Eye (tissue), 1 donor: ENCODE results near the gene C16orf89.
"Not testable (repeated sequence)": the region's sequence is repeated elsewhere in the genome, so short reads cannot be mapped to it uniquely, and the experiment has no call there.

Experiments used
- DNase-seq: peaks from one replicate; pipeline ENCODE4 v3.0.0-alpha.2; 2015

C16orf89 gene

DNA sequence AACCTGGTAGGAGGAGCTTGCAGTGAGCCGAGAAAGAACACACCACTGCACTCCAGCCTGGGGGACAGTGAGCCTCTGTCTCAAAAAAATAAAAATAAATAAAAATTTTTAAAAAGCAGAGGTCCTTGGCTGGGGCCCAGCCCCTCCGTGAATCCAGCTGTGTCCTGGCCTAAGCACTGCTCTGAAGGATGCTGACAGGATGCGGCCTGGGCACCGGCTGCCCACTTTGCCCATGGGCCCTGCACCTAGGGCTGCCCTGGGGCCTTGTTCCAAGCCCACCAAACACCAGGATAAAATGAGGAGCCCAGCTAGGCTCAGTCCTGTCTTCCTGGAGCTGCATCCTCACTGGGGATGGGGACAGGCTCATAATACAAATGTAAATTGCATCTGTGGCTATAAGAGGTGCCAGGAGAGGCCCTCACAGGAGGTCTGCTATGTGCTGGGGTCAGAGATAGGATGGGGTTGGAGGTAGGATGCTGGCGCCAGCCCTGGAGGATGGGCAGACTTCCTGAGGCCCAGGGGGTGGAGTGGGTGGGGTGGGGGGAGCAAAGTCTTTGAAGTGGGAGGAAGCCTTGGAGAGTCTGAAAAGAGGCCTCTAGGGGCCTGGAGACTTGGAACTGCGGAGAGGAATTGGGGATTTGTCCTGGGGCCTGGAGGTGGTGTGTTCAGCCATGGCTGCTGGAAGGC is 6.2 kb downstream of the C16orf89 start:
- DNase-seq, result no peak

DNA sequence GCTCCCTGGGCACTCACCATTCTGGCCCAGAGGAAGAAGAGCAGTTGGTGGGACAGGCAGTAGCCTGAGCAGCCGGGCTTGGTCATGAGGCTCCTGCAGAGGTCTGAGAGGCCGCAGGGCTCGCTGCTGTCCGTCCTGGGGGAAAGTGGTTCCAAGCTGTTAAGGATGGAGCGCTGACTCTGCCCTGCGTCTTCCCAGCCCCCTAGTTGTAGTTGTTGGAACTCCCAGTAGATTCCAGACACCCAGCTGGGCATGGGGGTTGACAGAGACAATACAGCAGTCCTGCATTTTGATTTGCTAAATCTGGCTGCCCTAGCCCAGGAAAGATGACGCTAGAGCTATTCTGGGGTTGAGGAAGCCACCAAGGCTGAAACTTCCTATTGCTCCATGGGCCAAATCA is 7.3 kb downstream of the C16orf89 start:
- DNase-seq, result no peak

DNA sequence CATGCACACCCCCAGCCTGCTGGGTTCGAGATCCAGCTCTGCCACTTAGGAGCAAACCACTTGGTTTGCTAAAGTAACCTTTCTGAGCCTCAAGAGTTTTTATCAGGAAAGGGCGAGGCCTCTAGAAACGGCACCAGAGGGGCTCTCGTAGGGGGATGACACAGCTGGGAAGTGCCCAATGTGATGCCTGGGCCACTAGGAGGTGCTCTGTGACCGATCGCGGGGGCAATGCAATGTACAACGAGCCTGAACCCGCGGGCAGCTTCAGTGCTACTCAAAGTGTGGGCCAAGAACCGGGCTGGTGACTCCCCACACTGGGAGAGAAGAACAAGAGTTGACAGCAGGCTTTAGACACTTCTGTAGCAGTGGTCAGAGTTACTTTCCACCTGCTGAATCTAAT is 9.4 kb downstream of the C16orf89 start:
- DNase-seq, result peak; percentile 12

DNA sequence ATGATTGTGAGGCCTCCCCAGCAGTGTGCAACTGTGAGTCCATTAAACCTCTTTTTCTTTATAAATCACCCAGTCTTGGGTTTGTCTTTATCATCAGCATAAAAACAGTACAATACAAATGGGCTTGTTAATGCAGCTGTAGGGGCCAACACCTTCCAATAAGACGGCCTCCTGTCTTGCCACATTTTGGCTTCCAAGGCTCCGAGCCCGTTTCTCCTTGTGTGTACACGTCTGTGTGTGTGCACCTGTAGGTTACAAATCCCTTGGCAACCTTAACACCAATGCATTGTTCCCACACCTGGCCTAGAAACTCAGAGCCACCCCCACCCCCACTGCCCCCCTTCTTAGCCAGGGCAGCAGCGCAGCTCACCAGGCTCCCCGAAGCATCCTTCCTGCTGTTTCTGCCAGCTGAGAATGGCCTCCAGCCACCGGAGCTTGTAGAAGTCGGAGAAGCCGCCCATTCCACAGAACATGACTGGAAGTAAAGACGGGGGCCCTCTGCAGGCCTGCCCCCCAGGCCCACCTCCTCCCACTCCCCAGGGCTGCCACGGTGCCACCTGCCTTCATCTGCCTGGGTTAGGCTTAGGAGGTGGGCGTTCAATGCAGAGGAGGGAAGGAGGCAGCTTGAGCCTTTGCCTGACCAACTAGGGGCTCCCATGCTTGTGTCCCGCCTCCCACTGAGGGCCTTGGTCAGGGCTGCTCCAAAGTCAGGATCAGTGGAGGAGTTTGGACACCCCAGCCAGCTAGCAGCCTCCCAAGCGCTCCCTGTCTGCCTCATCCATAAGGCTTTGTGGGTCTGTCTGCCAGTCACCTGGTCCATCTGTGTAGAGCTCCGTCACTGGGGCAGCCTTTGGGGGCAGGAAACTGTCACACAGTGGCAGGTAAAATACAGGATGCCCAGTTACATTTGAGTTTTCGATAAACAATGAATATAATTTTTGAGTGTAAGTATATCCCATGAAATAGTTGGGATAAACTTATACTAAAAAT is 10.6 kb downstream of the C16orf89 start:
- DNase-seq, result no peak

DNA sequence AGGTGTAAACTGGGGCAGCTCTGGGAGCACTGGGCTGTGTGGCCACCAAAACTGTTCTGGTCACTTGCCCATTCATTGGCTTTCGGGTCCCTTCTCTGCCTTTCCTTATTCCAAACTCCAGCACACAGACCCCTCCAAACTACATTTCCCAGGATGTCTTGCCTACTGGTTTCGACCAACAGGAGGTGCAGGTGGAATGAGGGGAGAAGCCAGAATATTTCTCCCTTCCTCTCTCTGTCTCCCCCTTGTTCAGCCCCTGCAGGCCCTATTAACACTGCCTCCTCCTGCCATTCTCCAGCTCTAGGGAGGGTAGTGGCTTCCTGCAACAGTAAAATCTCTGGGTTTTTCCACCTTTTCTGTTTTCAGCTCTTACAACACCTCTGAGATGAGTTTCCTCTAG is 18.8 kb downstream of the C16orf89 start:
- no peak for DNase-seq

DNA sequence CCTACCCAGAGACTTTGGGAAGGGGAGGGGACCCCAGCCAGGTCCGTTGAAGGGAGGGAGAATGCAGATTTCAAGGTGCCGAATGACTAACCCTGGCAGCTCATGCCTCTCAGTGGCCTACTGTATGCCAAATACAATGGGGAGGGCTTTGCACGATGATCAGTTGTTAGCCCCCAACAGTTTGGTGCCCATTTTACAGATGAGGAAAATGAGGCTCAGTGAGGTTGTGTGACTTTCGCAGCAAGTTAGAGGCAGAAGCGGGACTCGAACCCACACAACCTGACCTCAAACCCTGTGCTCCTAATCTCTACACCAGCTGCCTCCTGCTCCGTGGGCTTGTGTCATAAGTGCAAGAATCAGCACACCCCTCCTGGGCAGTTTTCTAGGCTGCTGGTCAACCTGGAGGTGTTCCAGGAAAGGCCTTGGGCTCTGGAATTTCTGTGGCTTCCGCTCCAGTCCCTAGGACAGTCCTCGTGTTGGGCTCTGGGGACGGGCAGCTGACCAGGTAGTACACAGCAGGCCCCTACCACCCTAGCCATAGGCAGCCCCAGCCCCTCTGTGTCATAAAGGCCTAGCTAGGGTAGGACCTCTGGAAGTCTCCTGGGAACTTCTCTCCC is 20.1 kb downstream of the C16orf89 start:
- DNase-seq, result no peak

DNA sequence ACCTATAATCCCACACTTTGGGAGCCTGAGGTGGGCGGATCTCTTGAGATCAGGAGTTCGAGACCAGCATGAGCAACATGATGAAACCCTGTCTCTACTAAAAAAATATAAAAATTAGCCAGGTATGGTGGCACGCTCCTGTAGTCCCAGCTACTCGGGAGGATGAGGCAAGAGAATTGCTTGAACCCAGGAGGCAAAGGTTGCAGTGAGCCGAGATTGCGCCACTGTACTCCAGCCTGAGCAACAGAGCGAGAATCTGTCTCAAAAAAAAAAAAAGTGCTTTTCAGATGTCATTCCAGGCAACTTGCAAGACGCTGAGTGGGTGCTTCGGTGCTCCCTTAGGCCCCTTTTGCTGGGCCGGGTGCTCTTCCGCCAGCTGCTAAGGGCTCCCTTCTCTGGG is 21.2 kb downstream of the C16orf89 start:
- not testable (repeated sequence) for DNase-seq

DNA sequence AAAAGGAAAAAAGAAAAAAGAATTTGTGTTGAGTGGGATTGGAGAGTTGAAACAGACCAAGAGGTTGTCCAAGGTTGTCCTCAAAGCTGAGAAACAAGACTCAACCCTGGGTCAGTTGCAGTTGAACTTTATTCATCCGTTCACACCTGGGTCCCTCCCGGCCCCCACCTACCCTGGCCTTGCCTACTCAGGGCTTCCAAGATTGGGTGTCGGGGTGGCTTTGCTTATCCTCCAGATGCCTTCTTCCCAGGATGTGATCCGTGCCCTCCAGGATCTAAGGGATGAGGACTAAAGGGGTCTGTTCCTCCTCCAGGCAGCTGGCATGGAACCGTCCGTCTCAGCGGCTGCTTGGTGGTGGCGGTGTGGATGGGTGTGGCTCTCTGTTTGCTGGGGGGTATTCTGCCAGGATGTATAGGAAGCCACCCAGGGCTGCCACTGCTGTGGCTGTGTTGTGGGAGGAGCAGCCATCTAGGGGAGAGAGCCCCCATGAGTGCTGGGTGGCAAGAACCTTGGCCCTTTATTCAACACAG is 21.7 kb downstream of the C16orf89 start:
- DNase-seq, result no peak

DNA sequence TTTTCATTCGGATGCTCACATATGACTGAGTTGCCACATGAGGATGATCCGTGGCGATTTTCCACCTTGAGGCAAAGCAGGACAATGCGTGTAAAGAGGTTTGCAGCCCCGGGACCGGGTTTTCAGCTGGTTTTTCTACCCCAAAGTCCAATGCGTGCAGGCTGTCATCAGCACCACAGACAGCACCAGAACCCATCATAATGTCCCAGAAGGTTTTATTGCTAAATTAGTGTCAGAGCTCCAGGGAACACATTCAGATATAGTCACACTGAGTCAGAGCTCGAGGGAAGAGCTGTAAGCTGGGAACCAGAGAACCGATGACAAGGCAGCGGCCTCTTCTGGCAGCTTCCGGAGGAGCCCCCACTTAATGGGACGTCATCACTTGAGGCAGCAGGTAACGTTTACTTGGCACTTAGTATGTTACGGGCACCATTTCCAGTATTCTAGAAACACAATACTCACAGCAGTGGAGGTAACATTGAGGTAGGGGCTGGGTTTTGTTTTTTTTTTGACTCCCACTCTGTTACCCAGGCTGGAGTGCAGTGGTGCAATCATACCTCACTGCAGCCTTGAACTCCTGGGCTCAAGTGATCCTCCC is 23.1 kb downstream of the C16orf89 start:
- DNase-seq, result no peak

DNA sequence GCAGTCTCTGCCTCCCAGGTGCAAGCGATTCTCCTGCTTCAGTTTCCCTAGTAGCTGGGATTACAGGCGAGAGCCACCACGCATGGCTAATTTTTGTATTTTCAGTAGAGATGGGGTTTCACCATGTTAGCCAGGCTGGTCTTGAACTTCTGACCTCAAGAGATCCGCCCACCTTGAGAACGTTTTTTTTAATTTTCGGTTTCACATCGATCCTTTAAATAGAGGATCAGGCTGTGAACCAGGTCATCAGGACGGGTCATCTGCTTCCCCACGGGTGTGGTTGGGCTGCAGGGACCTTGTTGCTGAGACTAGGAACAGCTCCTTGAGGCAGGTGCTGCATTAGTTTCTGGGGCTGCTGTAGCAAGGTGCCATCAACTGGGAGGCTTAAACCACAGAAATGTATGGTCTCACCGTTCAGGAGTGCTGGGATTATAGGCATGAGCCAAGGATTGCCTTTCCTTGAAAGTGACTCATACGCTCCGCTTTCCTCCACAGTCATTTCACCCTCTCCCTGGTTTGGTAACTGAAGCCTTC is 24.1 kb downstream of the C16orf89 start:
- no peak for DNase-seq

DNA sequence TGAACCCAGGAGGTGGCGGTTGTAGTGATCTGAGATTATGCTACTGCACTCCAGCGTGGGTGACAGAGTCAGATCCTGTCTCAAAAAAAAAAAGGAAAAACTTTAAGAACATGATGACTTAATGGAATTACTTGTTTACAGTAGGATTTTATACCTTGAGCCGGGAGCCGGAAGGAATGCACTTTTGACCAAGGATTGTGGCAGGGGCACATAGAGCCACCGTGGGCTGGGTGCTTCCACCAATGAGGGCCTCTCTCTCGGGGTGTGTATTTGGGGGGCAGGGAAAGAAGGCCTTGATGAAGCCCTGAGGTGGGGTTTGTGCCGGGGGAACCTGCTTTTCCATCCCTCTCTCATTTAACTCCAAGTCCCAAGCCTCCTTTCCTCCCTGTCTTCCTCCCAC is 25.3 kb downstream of the C16orf89 start:
- no peak for DNase-seq

DNA sequence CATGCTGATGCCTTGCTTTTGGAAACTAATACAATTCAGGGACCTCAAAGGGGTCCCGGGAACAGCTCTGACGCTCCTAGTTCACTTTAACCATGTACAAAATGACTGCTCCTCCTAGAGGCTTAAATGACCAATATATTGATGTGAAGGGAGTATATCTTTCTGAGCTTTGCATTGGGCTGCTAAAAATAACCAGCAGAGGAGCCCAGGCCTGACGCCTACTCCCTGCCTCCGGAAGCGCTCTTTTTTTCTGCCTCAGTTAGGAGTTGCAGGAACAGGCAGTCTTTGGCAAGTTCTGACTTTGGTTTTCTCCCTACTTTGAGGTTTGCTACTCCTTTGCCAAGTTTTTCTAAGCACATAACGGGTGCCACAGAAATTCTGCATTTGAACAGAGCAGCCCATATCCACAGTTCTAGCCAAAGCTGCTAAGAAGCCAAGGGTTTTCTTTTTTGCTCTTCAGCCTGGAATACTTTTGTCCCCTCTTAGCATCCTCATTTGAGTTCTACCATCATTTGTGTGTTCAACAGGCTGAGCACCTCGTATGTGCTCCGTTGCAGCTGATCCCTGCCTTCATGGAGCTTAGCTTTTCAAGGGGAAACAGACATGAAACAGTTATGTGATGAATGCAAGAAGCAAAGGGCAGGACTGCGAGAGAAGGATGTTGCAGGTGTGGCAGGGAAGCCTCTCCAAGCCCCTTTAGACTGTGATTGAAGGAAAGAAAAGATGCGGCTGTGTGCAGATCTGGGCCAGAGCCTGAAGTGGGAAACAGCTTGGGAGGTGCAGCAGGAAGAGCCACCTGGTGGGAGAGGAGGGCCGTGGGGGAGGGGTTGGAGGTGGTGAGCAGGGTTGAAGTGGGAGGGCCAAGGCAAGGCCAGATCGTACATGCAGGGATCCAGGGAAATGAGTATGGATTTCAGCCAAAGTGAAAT is 29.3 kb downstream of the C16orf89 start:
- DNase-seq, result no peak

DNA sequence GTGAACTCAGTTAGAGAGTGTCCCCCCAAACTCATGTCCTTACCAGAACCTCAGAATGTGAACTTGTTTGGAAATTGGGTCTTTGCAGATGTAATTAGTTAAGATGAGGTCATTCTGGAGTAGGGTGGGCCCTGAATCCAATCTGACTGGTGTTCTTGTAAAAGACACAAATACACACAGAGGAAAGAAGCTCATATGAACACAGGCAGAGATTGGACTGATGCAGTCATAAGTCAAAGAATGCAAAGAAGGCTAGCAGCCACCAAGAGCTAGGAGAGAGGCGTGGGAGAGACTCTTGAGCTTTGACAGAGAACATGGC is 29.9 kb downstream of the C16orf89 start:
- DNase-seq, result no peak

DNA sequence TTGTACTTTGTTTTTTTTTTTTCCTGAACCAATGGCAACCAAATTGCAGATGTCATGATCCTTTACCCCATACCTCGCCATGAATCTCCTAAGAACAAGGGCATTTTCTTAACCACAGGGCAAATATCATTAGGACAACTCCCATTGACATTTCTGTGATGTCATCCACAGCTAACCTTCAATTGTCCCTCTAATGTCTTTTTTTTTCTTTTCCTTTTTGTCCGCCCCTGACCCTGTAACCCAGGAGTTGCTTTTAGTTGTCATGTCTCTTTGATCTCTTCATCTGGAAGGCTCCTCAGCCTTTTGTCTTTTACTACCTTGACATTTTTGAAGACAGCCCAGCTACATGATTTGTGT is 31.6 kb downstream of the C16orf89 start:
- no peak for DNase-seq

DNA sequence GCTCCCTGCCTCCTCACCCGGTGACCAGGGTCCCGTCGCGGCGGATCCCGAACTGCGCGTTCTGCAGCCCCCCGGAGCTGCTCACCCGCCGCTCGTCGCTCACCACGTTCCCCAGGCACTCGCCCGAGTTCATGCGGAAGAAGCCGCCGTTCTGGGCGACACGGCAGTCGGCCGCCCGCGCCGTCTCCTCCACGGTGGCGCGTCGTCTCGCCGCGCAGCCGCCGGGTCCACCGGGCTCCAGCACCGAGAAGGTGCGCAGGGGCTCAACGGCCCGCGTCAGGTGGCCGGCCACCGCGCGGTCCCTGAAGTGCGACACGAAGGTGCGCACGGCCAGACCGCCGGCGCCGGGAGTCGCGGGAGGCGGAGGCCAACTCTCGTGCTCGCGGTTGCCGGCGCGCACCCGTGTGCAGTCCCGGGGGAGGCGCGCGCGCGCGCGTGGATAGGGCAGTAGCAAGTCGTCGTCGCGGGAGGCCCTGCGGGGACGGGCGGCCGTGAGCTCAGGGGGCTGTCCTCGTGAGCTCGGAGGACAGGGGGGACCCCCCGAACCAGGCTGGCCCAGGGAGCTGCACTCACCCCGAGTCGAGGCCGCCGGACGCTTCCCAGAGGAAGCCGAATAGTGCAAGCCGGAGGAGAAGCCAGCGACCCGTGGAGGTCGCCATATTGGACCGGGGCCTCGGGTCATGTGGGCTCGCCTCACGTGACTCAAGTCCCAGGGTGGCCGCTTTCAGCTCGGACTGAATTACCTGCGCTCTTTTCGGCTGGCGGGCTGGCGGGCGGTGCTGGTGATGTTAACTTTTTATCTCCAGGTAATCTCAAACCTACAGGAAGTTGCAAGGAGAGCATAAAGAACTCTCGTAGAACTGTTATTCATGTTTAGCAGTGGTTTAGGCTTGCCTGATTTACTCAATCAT is 32.2 kb downstream of the C16orf89 start, which contains the start of gene NAGPA:
NAGPA (minus strand) TSS at position 680 of the 911 bp plus-strand sequence; CDS start at position 659, 21 bp downstream.
- peak; percentile 94 for DNase-seq

DNA sequence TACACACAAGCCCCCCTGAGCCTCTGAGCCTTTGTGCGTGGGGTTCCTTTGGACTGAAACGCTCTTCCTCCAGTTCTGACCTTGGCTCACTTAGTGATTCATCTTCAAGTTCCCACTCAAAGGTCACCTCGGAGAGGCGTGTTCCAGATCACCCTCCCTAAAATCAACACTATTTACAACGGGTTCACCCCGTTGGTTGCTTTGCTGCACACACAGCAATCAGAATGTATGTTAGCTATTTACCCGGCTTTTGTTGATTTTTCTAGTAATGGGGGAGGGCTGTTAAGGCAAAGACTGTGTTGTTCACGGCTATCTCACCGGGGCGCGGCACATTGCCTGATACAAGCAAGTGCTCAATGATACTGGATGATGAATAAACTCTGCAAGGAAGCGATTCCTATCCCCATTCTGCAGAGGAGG is 33.0 kb downstream of the C16orf89 start:
- no peak for DNase-seq

DNA sequence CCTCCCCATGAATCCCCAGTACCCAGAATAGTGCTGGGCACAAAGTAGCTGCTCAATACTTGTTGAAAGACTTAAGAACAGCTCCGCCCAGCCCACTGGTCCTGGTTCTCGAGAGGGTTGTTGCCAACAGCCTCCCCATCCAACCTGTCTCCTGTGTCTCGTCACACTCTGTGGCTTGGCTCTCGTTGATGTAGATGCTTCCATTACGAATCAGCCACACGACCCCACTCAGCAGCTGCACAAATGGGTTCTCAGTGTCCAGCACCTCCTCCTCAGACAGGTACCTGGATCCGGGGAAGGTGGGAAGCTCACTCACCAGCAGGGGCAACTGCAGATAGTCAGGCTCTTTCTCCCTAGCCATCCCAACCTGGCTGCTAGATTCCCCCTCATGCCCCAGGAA is 34.2 kb downstream of the C16orf89 start:
- DNase-seq, result no peak

DNA sequence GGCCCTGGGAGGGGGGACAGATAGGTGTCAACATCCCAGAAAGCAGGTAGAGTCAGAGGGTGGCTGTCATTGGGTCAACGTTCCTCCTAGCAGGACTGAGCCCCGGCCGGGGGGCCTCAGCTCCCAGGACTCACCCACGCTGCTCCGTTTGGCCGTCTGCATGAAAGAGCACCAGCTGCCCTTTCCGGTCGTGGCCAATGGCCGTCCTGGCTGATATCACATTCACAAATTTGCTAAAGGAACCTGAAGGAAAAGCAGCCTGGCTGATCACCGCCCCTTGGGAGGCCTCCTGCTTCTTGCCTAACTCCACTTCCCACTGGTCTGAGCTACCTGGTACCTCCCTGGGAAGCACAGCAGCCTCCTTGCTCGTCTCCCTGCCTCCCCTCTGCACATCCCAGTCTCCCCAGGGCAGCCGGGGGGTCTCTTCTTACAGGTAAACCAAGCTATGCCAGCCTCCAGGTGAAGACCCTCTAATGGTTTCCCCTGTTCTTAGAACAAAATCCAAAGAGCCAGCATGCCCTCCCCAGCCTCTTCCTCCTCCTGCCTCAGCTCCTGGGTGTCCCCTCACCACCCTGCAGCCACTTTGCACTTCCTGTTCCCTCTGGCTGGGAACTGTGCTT is 35.4 kb downstream of the C16orf89 start:
- no peak for DNase-seq

DNA sequence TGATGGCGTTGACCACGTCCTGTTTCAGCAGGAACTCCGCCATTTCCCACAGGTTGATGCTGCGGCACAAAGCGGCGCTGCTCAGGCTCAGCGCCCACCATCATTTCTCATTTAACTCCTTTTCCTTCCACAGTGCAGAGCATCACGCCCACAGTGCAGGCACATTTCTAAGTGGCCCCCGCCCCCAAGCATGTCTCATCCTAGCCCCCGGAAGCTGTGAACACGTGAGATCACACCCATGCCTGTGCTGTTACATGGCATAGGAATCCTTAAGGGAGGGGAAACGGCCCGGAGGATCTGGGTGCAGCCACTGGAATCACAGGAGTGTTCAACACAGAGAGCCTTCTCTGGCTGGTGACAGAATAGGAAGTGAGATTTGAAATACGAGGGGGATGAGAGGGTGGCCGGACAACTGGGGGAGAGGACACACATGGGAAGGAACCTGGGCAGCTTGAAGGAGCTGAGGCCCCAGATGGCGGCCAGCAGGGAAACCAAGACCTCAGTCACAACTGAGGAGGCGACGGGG is 36.7 kb downstream of the C16orf89 start:
- DNase-seq, result no peak
